Measurements from ENCODE around the gene CLEC7A.
A peak's percentile ranks its signal among the peaks of the same experiment; 100 is the strongest.

The CLEC7A gene

GRCh38 chr12:10130042-10130441, at the start of gene CLEC7A:
CLEC7A (minus strand) TSS chr12:10130199; CDS start chr12:10130082, 117 bp downstream.
- DNase-seq (ENCODE audit: low read depth in 2 of 3, low spot score in 1 of 3), result no peak

GRCh38 chr12:10179776-10180181, 49.8 kb upstream of the CLEC7A start:
- no peak for DNase-seq (ENCODE audit: low read depth in 2 of 3, low spot score in 1 of 3)

DNA sequence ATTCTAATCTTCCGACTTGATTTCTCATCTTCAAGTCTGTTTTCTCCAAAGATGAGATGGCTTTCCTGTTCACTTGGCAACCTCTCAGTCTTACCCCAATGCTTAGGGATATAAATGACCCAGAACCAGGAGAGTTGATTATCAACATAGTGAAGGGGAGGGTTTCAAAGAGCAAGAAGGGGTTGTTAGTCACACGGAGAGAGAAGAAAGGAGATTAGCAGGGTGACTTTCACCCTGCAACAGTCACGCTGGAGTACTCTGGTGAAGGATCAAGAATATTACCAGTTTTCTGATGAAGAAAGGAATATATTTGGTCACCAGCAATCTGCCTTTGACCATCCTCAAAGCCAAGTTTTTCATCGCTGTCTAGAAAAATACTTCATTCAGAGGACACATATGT, 48.8 kb upstream of the CLEC7A start, which contains the start of gene TMEM52B:
Gene TMEM52B (plus strand): TSS at position 212 of the 400 bp plus-strand sequence. CDS start 543 bp downstream, outside the sequence.
- no peak for DNase-seq (ENCODE audit: low read depth in 2 of 3, low spot score in 1 of 3)

GRCh38 chr12:10175846-10176636, 46.0 kb upstream of the CLEC7A start:
- no peak for DNase-seq (ENCODE audit: low read depth in 2 of 3, low spot score in 1 of 3)

GRCh38 chr12:10174986-10175614, 45.1 kb upstream of the CLEC7A start:
- DNase-seq (ENCODE audit: low read depth in 2 of 3, low spot score in 1 of 3), result no peak

DNA sequence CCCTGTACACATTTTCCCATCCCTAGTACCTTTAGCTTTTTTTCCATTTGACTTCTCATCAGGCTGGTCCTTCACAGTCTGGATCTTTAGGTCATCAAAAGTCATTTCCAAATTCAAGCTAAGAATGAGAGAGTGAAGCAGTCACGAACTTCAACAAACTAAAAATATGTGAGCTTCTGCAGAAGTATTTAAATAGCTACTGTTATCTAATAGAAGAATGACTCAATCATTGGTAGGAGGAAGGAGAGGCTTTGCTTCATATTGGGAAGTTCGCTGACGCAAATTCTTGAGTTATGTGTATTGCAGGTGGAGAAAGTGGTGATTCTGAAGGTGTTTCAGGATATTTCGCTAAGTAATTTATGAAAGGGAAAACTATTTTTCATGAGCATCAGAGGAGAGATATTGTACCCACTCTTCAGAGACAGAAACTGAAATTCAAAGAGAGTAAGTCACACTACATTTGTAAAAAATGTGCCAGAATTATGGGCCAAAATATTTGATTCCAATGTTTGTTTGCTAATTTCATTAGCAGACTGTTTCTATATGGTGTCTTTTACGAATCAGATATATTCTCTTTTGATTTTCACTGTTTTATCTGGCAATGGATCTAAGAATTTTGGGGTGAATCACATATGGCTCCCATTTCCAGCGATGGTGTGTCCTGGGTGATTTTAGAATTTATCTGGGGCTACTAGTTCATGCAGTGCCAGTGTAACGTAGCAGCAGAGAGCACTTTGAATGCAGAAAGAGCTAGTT, 42.2 kb upstream of the CLEC7A start, which contains the start of gene OLR1:
Gene OLR1 (minus strand): TSS at position 160 of the 756 bp plus-strand sequence. CDS start 55 bp downstream, at position 105.
- DNase-seq (ENCODE audit: low read depth in 2 of 3, low spot score in 1 of 3), result no peak

DNA sequence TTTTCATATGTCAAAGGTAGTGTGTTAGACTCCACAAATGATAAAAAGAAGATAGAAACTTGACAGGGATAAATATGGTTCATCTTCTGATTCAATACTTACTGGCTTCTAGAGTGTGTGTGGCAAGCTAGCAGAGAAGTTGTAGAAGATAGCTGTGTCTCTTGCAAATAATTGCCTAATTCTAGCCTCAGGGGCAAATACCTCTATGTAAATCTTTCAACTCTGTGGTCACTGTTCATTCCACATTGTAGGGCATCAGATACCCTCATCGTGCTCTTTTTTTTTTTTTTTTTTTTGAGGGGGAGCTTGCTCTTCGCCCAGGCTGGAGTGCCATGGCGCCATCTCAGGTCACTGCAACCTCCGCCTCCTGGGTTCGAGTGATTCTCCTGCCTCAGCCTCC, 40.2 kb upstream of the CLEC7A start:
- DNase-seq (ENCODE audit: low read depth in 2 of 3, low spot score in 1 of 3), result no peak

DNA sequence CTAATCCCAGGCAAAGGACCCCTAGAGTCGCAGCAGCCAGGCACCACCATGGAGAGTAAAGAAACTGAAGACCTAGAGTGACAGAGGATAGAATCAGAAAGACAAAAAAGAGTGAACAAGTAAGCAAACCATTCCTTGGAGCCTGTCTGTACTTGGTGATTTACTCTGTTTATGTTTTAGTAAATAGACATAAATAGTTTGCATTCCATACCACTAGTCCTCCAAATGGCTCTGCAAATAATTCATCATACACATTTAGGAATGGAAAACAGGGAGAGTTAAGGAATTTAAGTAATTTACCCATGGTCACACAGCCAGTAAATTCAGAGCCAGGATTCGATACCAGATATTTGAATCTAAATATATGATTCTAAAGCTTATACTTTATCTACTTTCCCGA, 39.1 kb upstream of the CLEC7A start:
- DNase-seq (ENCODE audit: low read depth in 2 of 3, low spot score in 1 of 3), result no peak

GRCh38 chr12:10167599-10167998, 37.6 kb upstream of the CLEC7A start:
- no peak for DNase-seq (ENCODE audit: low read depth in 2 of 3, low spot score in 1 of 3)

- DNase-seq (ENCODE audit: low read depth in 2 of 3, low spot score in 1 of 3), result no peak
Observed at GRCh38 chr12:10165421-10165820, 35.4 kb upstream of the CLEC7A start.

DNA sequence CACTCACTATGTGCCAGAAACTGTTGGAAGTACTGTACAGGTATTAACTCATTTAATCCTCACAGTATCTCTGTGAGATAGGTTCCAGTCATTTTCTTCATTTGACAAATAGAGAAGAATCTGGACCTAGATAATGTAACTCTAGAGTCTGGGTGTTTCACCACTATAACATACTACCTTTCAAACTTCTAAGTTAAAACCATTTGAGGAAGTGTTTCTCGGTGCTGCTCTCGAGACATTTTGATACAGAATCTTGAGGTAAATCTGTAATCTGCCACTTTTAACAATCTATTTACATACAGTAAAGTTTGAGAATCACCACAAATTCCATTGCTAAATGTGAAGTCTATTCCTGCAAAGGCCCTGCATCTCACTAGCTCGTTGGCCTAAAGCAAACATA, 33.1 kb upstream of the CLEC7A start:
- DNase-seq (ENCODE audit: low read depth in 2 of 3, low spot score in 1 of 3), result no peak

DNA sequence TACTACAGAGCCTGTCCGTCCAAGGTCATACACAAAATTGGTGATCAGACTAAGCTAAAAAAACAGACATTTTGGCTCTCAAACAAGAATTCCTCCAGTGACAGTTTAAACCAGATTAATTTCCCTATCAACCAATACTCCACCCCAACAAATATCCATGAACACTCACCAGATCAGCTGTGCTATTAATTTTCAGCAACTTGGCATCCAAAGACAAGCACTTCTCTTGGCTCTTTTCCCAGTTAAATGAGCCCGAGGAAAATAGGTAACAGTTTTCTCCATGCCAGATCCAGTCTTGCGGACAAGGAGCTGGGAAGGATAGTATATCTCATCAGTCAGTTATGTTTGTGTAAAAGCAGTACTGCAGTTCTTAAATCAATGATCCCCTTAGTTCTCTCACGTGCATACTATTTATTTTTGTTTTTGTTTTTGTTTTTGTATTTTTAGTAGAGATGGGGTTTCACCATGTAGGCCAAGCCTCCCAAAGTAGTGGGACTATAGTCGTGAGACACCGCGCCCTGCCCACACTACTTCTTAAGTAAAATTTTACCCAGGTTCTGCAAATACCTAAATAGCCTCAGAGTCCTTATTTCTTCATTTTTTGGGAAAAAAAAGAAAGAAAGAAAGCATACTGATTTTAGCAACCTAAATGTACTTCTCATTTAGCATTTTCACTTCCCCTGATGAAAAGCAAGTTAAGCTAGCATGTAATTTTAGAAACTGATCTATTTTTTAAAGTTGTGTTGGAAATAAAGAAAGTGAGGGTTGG, 30.8 kb upstream of the CLEC7A start:
- DNase-seq (ENCODE audit: low read depth in 2 of 3, low spot score in 1 of 3), result no peak

- no peak for DNase-seq (ENCODE audit: low read depth in 2 of 3, low spot score in 1 of 3)
Observed at GRCh38 chr12:10159280-10159679, 29.3 kb upstream of the CLEC7A start.

- no peak for DNase-seq (ENCODE audit: low read depth in 2 of 3, low spot score in 1 of 3)
Observed at GRCh38 chr12:10158406-10158805, 28.4 kb upstream of the CLEC7A start.

DNA sequence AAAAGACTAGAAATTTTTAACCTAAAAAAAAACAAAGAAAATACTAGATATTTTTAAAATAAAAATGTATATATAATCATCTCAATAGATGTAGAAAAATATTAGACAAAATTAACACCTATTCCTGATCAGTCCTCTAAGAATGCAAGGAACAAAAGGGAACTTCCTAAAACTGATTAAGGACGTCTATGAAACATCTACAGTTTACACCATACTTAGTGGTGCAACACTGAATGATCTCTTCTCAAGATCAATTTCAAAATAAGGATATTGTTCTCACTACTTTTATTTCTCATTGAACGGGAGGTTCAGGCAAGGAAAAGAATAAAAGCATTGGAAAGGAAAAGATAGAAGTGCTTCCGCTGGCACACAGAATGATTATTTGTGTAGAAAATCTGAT, 26.0 kb upstream of the CLEC7A start:
- DNase-seq (ENCODE audit: low read depth in 2 of 3, low spot score in 1 of 3), result no peak

- DNase-seq (ENCODE audit: low read depth in 2 of 3, low spot score in 1 of 3), result no peak
Observed at GRCh38 chr12:10154145-10154496, 24.1 kb upstream of the CLEC7A start.

DNA sequence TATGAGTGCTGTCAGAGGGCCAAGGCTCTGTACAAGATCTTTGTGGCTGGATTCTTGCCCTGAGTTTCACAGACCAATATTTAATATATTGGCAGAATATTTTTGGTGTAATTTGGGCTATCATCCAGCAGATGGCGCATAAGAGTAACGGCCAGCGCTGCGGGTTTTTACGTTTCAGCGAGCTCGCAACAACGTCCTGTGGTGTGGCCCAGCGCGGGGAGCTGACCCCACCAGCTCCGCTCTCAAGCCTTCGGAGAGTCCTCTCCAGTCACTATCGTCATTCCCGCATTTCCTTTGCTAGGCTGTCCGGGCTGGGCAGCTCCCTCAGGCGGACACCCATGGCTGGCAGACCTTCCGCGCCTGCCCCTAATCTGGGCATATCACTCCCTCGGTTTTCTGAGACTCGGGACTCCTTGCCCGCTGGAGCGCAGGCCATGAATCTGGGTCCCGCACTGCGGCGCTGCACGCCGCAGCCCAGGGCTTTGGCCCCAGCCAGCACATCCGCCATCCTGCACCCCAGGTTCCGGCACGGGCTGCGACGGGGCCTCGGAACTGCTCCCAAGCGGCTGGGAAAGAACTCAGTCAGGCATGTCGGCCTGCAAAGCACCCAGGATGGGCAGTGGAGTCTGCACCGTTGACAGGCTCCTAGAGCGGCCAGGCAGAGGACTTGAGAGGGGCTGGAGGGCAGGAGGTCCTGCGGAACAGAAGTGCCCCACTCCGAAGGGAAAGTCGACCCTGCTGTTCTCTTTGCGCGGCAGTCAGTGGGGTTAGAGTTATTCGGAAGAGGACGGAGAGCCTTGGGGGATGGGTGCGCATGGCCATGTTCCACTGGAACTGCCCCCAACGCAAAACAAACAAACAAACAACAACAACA, 23.5 kb upstream of the CLEC7A start:
- DNase-seq (ENCODE audit: low read depth in 2 of 3, low spot score in 1 of 3), result peak; percentile 18 to 58 (median 30)

- no peak for DNase-seq (ENCODE audit: low read depth in 2 of 3, low spot score in 1 of 3)
Observed at GRCh38 chr12:10151621-10152020, 21.6 kb upstream of the CLEC7A start.

DNA sequence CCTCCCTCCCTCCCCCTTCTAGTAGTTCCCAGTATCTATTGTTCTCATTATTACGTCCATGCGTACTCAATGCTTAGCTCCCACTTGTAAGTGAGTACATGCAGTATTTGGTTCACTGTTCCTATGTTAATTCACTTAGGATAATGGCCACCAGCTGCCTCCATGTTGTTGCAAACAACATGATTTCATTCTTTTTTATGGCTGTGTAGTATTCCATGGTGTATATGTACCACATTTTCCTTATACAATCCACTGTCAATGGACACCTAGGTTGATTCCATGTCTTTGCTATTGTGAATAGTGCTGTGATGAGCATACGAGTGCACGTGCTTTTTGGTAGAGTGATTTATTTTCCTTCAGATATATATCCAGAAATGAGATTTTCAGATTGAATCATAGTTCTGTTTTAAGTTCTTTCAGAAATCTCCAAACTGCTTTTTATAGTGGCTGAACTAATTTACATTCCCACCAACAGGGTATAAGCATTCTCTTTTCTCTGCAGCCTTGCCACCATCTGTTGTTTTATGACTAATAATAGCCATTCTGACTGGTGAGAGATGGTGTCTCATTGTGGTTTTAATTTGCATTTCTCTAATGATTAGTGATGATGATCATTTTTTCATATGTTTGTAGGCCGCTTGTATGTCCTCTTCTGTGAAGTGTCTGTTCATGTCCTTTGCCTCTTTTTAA, 17.9 kb upstream of the CLEC7A start:
- no peak for DNase-seq (ENCODE audit: low read depth in 2 of 3, low spot score in 1 of 3)
